NCI-H146 treated with DMSO at 0.1 percent for 48 hours (cell line): ENCODE data around the gene ERICH3.
A peak's percentile ranks its signal among the peaks of the same experiment; 100 is the strongest.

Source experiments
- DNase-seq: peaks from one replicate; lab custom pipeline; 2025; ENCODE audit not compliant: unreplicated experiment; lab: John Stamatoyannopoulos, UW

Gene ERICH3, protein sequence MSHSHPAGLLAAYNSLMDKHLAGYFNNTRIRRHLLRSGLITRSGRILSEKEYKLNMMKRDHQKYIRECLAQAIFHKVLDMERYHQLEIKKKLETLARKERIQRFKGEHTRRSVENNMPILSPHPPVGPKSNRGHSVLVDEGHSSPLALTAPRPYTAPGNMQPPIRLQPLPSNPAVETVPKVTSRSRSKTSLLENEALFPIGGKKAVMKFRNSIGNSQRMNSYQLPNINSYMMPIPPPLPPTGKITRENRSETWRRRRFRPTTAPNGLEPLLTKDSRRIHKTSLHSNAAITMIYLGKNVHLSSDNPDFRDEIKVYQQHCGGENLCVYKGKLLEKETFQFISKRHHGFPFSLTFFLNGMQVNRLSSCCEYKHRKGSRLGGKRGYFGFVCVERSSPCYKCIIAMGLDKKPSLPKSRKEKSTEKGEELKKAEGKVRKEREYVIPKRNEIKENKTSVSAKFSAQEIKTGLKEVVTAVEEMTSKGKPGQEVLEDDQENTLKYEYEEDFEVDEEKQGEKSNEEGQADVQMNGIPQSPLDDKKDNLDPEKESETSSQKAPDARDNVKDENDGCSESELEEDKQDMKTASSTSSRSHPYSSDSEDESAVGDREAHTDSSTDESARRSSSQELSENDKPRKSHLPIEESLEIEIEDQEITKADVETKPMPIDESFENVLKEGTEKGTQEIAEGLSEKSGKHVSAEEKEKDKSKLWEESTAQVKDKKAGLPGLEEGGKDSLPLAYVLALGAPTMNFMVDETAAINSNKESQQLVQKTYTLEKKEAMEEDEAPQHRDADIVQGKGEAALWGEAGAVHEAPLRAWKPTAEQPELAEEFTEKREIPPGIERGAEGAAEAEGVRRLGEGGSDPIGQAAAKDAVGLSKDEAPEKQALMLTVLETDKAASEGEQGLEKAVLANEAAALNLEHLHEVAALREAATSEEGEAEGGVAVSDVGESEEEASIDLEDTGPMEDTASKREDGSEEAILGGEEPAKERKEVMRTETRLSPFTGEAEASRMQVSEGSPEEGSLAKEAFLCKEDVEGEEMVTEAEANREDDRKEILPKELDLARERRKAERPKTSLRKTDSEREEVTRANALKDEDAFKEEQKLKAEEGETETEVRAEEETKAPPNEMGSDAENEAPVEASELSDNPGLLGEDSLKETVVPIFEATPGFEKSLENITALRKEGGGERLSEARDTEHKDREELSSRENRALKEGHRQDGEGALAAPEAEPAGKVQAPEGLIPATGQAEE (N-terminal part only)

DNA sequence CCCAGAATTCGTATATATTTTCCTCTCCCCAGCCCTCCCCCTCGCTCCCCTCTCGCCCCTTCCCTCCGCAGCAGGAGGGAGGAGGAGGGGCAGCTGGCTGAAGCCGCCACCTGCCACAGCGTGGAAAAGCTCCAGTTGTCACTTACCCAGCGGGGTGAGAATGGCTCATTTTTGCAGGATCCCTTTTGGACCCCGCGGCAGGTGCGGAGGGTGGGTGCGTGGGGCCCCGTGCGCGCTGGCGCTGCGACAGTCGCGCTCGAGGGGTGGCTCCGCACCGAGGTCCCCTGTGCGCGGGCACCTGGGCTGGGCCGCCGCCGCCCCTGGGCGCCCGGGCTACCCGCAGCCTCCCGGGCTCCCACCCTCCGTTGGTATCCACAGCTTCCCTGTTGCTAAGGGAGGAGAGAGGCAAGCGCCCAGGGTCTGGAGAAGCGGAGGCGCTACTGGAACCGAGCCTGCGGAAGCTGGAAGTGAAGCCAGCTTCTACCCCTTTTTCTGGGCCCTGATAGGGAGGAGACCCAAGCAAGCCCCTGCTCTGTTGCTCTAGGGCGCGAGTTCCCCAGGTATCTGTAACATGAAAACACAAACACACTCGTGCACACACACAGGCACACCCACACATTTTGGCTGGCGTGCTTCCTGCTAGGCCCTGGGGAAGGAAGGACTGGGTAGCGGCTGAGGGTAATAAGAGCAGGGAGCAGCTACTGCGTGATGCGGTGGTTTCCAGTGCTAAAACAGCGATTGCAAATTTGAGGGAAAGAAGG is at the start of gene ERICH3:
Gene ERICH3 (minus strand): TSS at position 442 of the 761 bp plus-strand sequence. CDS start 273 bp downstream, at position 169.
- peak; percentile 74 for DNase-seq

DNA sequence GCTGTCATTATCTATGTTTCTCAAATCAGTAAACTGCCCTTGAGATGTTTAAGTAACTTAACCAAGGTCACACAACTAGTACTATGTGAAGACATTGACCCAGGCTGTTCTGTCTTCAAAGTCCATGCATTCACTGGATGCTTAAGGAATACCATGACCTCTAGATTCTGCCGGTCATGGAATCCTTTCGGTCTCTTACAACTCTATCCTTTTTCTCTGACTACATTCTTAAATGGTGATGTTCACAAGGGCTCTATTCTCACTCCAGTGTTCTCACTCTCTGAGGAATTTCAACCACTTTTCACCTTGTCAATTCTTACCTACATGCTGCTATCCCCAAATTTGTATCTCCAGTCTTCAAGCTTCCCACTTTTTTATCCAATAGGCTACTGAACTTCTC is 44.0 kb upstream of the ERICH3 start:
- DNase-seq: no peak

DNA sequence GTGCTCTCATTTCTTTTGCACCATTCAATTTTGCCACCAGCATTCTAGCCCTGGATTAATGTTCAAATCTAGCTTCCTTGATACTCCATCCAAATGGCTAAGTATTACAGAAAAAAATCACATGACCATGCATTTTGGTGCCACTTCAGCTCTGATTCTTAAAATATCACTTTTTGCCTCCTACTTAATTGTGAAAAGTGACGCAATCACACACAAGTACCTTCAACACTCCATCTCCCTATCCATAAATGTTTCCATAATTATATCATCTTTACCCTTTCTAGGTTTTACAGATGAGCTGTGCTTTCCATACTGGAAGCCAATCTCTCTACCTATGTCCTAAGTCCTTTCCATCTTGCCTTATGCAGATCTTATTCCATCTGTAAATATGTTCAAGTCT is 43.2 kb upstream of the ERICH3 start:
- DNase-seq: no peak

DNA sequence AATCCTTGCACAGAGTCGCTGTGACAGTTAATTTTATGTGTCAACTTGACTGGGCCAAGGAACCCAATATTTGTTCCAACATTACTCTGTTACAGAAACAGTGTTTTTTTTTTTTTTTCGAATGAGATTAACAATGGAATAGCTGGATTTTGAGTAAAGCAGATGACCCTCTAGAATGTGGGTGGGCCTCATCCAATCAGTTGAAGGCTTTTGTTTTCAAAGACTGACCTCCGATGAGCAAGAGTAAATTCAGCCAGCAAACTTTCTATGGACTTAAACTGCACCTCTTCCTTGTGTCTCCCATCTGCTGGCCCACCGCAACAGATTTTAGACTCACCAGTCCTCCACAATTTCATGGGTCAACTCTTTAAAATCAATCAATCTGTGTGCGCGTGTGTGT is 42.2 kb upstream of the ERICH3 start:
- DNase-seq: no peak

DNA sequence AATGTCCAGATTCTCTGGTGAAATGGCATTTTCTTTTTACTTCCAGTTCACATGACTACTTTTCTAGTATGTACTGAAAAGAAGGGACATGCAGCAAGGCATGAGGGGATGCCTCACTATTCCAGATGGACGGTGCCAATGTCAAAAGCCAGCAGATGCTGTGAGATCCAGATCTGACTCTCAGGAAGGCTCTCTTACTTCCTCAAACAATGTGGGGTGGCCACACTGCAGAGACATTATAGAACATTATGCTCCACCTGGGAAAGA is 41.6 kb upstream of the ERICH3 start:
- no peak for DNase-seq

DNA sequence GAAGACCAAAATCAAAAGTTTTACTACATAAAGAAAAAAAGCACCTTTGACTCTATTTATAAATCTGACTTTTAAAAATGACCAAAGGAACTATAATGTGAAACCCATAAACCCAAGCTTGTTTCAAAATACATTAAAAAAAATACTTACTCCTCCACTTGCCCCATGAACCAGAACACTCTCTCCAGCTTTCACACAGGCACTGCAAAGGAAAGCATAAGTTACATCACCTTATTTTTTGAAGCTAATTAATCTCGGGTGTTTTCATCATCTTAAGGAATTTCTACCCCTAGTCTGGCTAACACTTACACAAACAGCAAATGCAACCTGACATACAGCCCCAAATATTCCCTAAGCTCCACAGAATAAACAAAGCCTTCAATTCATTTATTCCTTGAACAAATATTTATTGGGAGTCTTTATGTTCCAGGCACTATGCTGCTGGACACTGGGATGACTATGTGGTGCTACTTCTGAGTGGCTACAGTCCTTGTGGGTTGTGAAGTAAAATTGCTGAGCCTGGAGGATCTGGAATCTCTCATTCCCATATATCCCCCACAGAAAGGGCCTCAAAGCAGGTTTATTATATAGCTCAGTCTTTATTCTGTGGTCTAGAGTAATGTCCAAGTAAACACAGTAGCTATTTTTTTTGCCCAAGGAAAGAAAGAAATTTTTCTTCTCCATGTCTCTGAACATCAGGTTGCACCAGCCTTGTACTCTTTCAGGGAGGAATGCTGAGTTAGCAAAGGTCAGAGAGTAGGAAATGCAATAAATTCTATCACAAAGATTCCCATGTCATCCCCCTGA is 41.0 kb upstream of the ERICH3 start:
- DNase-seq: no peak

DNA sequence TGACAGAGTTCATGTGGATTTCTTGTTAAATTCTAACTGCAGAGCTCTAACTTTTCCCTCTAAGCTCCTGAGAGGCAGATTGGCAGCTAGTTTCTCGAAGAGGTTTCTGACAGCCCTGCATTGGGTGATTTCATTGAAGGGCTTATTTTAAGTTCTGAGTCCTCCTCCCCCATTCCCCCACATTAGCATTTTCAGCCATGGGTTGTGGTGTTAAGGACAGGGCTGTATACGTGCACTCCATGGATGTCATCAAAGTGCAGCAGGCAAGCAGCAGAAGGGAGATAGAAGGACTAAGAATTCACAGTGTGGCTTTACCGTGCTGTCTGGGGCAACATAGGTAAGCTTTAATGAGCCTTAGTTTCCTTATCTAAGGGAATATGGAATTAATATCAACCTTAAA is 40.3 kb upstream of the ERICH3 start:
- DNase-seq: no peak

DNA sequence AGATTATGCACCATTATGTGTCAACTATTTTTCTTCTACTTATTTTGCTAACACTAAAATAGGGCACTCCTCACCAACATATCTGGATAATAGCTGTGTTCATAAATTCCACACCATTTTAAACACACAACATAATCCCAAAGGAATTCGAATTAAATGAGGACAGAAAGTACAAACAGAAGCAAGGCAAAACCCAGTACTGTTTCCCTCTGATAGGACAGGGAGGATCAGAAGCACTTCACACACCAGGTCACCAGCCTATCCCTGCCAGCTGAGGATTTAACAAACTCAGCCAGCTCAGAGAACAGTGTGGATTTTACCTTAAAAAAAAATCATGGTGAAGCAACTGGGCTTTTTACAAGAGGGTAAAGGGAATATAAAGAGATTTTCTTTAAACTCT is 39.3 kb upstream of the ERICH3 start:
- DNase-seq: no peak

DNA sequence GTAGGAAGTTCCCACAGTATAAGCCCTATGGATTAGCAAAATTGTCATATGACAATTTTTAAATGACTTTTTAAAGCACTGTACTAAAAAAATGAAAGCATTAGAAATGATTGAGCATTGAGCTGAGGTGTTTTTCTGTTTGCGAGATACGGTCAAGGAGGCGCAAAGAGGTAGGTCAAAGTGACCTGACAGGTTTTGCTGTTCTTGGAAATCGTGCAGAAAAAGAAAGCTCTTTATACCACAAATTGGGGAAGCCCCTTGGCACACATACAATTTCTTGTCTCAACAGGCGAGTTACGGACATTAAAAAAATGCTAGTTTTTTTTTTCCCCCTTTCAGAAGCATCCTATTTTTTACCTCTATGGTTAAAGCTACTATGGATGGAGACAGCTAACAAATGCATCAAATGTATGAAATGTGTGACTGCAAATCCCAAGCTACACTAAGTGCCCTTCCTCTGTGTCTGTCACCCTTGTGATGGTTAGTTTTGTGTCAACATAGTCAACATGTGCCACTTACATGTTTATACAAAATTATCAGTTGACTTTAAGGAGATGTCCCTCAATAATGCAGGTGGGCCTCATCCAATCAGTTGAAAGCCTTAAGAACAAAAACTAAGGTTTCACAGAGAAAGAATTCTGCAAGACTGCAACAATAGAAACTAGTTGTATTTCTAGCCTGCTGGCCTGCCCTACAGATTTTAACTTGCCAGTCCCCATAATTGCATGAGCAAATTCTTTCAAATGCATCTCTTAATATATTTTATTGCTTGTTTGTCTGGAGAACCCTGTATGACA is 30.0 kb upstream of the ERICH3 start:
- DNase-seq: no peak

DNA sequence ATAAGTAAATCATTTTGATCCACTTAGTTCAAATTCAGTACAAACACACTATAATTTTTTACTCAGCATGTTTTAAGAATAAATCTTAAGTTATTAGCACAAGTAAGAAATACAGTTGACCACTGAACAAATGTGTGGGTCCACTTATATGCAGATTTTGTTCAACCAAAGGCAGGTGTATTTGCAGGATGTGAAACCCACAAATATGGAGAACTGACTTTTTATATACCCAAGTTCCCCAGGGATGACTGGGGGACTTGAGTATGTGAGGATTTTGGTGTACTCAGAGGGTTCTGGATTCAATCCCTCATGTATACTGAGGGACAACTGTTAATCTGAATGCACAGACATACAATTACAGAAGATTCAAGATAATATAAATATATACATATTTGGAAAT is 25.7 kb upstream of the ERICH3 start:
- DNase-seq: no peak

DNA sequence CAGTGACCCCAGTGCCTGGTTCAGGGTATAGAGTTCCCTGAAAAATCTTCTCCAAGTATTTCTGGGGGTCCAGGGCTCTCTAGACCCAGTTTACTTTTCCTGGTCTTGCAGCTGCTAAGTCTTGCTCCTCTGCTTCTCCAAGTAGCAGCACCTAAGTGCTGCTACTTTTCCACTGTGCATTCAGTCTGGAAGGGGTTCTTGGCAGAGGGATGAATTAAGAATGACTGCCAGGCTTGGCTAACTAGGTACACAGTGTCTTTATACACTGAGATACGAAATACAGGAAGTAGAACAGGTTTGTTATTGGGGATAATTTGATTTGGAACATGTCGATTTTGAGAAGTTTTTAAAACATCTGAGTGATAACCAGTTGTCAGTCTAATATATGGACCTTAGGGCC is 24.2 kb upstream of the ERICH3 start:
- no peak for DNase-seq

DNA sequence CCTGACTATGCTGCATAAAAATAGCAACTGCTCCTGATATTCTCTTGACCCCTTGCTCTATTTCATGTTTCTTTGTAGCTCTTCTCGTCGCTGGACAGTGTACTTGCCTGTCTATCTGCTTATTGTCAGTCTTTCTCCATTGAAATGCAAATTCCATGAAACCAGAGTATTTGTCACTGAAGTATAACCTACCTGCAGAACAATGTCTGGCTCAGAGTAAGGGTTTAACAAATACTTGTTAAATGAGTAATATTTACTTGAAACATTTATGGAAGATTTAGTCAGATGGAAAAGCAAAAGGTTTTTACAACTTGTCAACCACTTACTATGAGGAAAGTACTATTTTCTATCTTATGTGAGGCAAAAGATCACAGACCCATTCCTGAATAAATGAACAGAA is 19.9 kb upstream of the ERICH3 start:
- DNase-seq: no peak

DNA sequence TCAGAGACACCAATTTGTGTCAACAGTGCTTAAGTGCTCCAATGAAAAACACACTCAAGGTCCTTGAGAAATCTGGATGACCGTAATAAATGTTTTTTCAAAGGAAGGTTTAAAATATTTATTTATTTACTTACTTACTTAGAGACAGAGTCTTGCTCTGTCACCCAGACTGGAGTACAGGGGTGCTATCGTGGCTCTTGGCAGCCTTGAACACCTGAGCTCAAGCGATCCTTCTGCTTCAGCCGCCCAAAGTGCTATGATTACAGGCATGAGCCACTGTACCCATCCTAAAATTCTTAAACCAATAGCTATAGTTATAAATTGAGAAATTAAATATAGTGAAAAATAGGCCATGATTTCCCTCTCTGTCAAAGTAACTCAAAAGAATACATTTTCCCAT is 17.3 kb upstream of the ERICH3 start:
- DNase-seq: no peak

DNA sequence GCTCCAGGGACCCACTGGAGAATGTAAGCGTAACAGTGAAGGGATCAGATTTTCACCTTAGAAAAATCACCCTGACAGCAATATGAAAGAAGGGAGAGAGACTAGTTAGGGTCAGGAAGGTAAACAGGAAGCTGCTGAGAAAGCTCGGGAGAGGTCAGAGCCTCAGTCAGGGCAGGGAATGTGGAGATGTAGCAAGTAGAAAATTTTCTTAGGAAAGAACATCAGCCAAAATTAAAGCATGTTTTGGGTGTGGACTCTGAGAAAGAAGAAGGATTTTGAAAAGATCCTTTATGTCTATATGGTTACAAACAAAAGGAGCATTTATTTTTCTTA is 16.7 kb upstream of the ERICH3 start:
- DNase-seq: peak; percentile 62

DNA sequence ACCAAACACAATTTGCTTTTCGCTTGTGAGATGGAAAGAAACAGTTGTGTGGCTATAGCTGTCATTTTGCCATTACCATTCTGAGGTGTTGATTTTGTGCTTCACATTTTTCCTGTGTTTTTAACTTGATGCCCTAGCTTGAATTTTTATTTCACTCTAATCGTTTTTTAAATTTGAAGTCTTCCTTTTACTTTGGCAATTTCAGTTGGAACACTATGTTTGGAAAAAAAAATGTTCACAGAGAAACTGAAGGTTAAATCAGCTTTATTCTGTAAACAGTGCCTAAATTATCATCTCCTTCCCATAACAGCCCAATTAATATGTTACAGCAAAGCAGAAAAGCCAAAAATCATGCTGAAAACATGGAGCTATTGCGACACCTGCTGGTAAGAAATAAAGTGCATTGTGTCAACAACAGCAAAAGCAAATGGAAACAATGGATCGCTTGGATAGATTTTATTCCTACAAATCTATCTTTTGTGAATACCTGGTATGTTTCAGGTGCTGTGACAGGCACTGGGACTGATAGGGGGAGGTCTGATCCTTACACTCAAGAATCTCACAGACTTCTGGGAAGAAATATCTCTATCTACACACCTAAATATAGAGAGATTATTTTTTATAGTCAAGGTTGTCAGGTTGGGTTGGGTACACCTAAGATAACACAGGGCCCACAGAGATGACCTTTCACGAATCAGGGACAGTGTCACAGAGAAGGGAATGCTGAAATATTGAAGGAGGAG is 16.2 kb upstream of the ERICH3 start:
- peak; percentile 72 for DNase-seq

DNA sequence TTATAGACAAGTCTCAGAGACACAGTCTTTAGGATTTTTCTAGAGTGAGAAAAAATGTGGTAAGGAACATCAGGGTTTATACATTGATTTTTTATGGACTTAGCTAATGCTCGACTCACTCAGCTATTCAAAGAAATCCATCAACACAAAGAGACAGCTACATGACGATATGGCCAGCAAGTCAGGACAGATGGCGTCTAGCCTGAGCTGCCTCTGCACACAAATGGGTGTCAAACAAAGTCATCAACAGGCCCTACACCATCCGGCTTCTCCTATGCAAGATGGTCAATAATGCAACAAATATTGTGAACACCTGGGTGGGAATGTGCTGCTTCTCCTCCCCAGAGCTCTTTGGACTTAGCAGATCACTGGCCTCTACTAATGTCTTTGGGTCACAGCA is 13.3 kb upstream of the ERICH3 start:
- no peak for DNase-seq

DNA sequence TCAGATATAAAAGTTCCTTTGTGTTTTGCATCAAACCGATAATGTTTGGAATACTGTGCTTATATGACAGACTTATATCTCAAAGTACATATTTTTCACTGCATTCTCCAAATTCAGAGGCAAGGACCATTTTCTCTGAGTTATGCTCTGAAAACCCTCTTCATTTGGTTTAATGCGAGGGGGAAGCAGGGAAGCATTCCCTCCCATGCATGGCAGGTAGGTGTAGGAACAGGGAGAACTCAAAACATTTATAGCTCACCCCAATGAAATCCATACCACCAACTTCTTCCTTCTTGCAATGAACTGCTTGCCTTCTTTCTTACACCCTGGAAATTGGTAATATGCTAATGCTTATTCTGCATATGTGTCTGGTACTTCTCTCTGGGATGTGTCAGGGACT is 10.7 kb upstream of the ERICH3 start:
- no peak for DNase-seq

DNA sequence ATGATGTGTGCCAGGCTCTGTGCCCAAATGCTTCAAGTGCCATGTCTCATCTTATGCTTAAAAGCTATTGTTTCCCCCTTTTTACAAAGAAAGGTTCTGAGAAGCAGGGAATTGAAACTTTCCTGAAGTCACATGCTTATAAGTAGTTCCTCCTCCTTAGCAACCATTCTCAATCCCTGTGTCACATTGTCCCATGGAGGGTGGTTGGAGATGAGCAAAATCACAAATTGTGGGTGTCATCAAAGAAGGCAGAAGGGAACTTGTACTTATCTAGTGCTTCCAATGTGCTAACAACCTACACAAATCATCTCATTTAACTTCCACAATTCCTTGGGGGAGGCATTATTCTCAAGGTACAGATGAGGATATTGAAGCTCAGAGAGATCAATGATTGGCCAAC is 10.1 kb upstream of the ERICH3 start:
- no peak for DNase-seq

DNA sequence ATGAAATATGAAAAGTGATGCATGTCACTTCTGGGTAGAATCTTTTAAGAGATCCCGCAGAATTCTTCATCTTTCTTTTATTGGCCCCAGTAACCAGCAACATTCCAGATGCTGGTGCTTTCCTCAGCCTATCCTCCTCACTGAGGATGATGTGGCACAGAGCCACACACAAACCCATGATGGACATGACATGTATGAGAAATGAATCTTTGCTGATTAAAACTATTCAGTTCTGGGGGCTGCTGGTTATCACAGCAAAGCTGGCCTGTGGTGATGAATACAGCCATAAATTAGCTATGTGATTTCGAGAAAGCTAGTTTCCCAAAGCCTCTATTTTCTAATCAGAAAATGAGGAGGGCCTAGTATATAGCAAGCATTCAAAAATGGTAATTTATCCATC is 8.3 kb upstream of the ERICH3 start:
- no peak for DNase-seq
